ENCODE results near the gene CLIC5. TPM values are rescaled to one million over a fixed set of nuclear protein-coding genes. Genes with fewer than 3 reads are reported as not detected.

CLIC5 gene
- total RNA-seq, 4 donors from 2014 or later: 0.56 to 1.3 (median 1.2) TPM

DNA sequence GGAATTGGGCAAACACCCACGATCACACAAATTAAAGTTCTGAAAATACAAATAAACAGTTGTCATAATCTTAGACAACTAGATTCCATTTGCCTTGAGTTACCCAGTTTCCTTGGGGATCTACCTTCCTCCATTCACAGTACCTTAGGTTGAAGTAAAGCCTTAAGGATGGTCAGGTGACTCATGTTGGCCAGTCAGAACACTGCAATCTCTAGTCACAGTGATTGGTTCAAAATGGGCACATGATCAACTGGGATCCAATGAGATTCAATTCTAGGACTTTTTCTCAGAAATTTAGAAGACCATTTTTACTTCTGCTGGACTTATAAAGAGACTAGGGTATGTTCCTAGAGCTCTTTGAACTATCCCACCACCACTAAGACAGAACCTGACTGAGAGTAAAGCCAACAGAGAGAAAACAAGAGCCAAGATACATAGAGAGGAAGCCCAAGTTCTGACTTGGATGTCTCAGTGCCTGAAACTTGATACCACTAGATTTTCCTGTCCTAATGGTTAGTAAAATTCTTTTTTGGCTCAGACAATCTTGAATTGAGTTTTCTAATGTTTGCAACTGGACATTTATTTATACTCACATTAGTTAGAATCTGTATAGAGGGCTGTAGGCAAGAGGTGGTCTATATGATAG is 8.6 kb upstream of the CLIC5 start:
- Histone ChIP-seq H3K36me3 (no peaks in the 10 kb centered on the region), H3K4me1 (no peaks in the 10 kb centered on the region), H3K4me3 (no peak overlapping the region), H3K27ac (no peak overlapping the region), H3K27me3 (no peaks in the 10 kb centered on the region), H3K9me3 (no peaks in the 10 kb centered on the region)
- 69 to 71% methylated on average over 1 of the region's 1 CpG for WGBS, 2 donors
- intact Hi-C loops (cut with DNase I): no loop called here
- DNase-seq: no peak
- TF ChIP-seq, protein P1, sequence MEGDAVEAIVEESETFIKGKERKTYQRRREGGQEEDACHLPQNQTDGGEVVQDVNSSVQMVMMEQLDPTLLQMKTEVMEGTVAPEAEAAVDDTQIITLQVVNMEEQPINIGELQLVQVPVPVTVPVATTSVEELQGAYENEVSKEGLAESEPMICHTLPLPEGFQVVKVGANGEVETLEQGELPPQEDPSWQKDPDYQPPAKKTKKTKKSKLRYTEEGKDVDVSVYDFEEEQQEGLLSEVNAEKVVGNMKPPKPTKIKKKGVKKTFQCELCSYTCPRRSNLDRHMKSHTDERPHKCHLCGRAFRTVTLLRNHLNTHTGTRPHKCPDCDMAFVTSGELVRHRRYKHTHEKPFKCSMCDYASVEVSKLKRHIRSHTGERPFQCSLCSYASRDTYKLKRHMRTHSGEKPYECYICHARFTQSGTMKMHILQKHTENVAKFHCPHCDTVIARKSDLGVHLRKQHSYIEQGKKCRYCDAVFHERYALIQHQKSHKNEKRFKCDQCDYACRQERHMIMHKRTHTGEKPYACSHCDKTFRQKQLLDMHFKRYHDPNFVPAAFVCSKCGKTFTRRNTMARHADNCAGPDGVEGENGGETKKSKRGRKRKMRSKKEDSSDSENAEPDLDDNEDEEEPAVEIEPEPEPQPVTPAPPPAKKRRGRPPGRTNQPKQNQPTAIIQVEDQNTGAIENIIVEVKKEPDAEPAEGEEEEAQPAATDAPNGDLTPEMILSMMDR (IDR thresholded peaks at IDR 0.05): no peak
- TF ChIP-seq POLR2A (IDR thresholded peaks at IDR 0.05): no peak

- no peaks in the 10 kb centered on the region for H3K9me3 ChIP-seq
- H3K27ac ChIP-seq: no peak overlapping the region
- intact Hi-C loops (cut with DNase I): no loop called here
- DNase-seq: no peak
- no peak overlapping the region for H3K4me3 ChIP-seq
- TF ChIP-seq POLR2A (IDR thresholded peaks at IDR 0.05): no peak
- TF ChIP-seq, protein P1 (IDR thresholded peaks at IDR 0.05): no peak
- H3K27me3 ChIP-seq: peaks cover 0 to 5% (median 0%) of the 10 kb centered on the region in 4 donors
- WGBS, 2 donors: 37 to 41% methylated on average over 3 of the region's 3 CpGs
- no peaks in the 10 kb centered on the region for H3K36me3 ChIP-seq
- no peaks in the 10 kb centered on the region for H3K4me1 ChIP-seq
Observed at GRCh38 chr6:46023216-46023915, 7.7 kb upstream of the CLIC5 start.

DNA sequence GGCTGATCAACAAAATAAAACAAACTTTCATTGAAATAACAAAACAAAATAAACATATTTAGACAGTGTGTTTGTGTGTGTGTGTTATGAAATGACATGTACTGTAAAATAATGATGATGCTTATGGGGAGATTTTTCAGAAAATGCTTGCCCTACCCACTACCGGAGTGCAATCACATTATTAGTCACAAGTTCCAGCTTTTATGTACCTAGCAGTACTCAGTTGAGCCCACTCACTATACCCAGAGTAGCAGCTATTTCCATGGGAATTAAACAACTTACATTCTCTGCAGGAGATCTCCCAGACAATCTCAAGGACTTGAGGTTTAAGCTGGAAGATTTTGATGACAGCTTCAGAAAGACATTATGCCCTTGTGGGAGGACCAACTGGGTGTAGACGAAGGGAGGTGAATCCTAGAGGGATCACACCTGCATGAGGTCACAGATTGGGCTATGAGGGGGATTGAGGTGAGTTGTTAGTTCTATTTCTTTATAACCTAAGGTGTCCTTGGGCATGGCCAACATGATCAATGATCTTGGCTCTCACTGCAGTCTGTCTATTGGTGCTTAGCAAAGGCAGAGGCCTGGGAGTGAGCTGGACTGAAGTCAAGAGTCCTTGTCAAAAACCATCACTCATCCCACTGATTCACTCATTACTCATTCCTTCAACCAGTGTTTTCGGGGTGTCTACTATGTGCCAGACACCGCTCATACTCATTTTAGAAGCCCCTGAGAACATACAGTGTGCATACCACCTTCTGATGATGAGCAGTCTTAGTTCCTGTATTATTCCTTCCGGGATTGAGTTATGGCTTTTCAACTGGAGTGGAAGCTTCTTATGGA is 6.7 kb upstream of the CLIC5 start:
- Histone ChIP-seq H3K4me1 (no peaks in the 10 kb centered on the region), H3K36me3 (no peaks in the 10 kb centered on the region), H3K9me3 (no peaks in the 10 kb centered on the region), H3K4me3 (no peak overlapping the region), H3K27ac (no peak overlapping the region), H3K27me3 (peaks cover 0 to 14% (median 0%) of the 10 kb centered on the region in 4 donors)
- TF ChIP-seq, protein P1 (IDR thresholded peaks at IDR 0.05): no peak
- TF ChIP-seq POLR2A (IDR thresholded peaks at IDR 0.05): no peak
- DNase-seq: no peak
- 57 to 84% methylated on average over 5 of the region's 5 CpGs for WGBS, 2 donors
- intact Hi-C loops (cut with DNase I): no loop called here

- H3K4me3 ChIP-seq: no peak overlapping the region
- H3K4me1 ChIP-seq: peaks cover 5 to 22% (median 10%) of the 10 kb centered on the region in 3 donors
- intact Hi-C loops (cut with DNase I): no loop called here
- H3K27me3 ChIP-seq: peaks cover 6 to 55% (median 9%) of the 10 kb centered on the region in 4 donors
- H3K36me3 ChIP-seq: no peaks in the 10 kb centered on the region
- 75 to 78% methylated on average over 2 of the region's 2 CpGs for WGBS, 2 donors
- H3K9me3 ChIP-seq: no peaks in the 10 kb centered on the region
- no peak overlapping the region for H3K27ac ChIP-seq
- TF ChIP-seq, protein P1 (IDR thresholded peaks at IDR 0.05): no peak
- TF ChIP-seq POLR2A (IDR thresholded peaks at IDR 0.05): no peak
- no peak for DNase-seq
Observed at GRCh38 chr6:46017726-46018125, 2.1 kb upstream of the CLIC5 start.

Data from esophagus squamous epithelium (tissue), 5 donors.